ENCODE measurements around the gene VANGL2.

- no peak for TF ChIP-seq CTCF (conservative IDR thresholded peaks at IDR 0.05; ENCODE audit: low read length)
- no peak for TF ChIP-seq EZH2phosphoT487 (IDR thresholded peaks at IDR 0.05; ENCODE audit: borderline replicate concordance, low read depth, low read length)
Observed at GRCh38 chr1:160365325-160365724, 35.0 kb upstream of the VANGL2 start.

Measured in OCI-LY7 (cell line).